CD1c-positive myeloid dendritic cell (primary cell): Measurements from ENCODE around the gene OR2T29.
A peak's percentile ranks its signal among the peaks of the same experiment; 100 is the strongest.
"Not testable (repeated sequence)": the region's sequence is repeated elsewhere in the genome, so short reads cannot be mapped to it uniquely, and the experiment has no call there.

Experiments used
- DNase-seq: peaks from one replicate; pipeline ENCODE4 v3.0.0-alpha.2; 2016; ENCODE audit errors: extremely low spot score

OR2T29 gene

GRCh38 chr1:248562672-248563071, at the start of gene OR2T29:
Gene OR2T29, minus strand, starts transcription at chr1:248562772. Its CDS starts 3,281 bp downstream, at chr1:248559491.
- not testable (repeated sequence) for DNase-seq

DNA sequence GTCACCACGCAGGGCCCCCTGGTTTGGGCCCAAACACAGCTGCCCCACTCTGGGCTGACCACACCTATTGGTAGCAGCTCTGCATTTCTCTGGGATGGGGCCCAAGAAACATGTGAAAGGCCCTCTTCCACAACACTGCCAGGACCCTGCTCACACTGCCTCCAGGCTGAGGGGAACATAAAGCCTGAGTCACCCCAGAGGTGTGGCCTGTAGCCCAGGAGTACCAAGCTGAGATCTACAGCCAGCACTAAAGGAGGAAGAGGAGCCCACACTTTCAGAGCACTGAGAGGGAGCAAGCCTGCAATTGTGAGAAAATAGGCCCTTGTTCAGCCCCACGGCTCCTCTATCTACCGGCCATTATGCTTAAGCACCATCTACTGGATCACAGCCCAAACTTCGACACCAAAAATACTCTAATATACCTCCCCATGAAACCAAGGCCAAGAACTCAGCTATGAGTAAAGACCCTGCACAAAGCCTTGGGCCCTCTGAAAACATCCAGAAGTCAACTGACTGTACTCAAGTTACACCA, 49.4 kb upstream of the OR2T29 start:
- peak; percentile 9 for DNase-seq

- DNase-seq = no peak
Measured at GRCh38 chr1:248610301-248610700, 47.7 kb upstream of the OR2T29 start.

DNA sequence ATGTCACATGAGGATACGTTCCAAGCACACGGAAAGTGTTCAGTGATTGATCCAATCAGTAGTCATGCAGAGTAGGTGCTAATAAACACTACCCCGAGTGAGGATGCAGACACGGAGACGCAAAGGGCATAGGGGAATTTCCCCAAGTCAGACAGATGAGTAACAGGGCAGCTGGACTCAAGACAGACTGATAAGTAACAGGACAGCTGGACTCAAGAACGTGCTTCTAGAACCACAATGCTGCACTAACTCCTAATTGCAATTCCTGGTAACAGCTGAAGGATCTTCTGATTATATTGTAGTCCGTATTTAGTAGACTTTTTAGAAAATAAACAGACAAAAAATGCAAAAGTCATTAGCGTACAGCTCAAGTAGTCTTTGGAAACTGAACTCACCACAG, 36.8 kb upstream of the OR2T29 start:
- no peak for DNase-seq

DNA sequence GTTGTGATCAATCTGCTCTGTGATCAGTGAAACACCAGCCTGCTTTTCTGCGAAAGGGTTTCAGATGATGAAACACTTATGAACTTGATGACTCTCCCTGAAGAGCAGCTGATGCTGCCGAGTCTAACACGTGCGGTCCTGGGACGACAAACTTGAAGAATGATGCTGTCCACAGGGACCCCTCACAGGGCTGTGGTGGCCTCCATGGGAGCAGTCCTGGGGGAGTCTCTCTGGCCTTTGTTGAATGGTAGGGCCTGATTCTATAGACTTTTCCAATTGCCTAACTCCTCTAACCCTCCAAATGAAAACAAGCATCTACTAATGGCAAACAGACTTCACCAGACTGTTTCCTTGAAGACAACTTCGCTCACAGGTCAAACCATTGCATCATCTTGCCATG, 35.0 kb upstream of the OR2T29 start, which contains the start of gene OR2T10:
TSS of gene OR2T10 (minus strand) at position 112 of the 400 bp plus-strand sequence. CDS start 3,932 bp downstream, outside the sequence.
- DNase-seq = no peak

DNA sequence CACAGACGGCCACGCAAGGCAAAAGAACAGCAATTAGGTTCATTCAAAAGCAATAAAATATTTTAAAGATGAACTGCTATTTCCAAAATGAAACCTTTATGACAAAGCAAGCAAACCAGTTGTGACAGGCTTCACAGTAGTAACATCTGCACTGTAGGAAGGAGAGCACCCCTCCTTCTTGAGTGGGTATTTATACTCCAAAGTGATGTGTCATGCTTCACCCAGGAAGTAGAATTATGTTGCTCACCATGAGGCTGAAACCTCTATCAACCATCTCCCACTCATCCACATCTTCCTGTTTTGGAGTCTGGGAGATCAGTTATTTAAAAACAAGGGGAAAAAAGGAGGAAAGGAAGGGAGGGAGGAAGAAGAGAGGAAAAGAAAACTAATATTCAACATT, 34.0 kb upstream of the OR2T29 start:
- peak; percentile 65 for DNase-seq

DNA sequence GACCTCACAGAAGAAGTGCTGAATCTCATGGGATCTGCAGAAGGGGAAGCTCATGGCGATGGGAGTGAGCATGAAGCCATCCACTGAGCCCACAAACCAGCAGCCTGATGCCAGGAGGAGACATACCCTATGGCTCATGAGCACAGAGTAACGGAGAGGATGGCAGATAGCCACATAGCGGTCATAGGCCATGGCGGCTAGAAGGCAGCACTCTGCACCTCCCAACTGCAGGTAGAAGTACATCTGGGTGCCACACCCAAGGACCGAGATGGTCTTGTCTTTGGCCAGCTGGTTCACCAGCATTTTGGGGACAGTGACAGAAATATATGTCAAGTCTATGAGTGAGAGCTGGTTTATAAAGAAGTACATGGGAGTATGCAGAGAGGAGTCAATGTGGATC, 30.7 kb upstream of the OR2T29 start:
- DNase-seq = no peak

GRCh38 chr1:248592655-248593054, 30.1 kb upstream of the OR2T29 start:
- no peak for DNase-seq

DNA sequence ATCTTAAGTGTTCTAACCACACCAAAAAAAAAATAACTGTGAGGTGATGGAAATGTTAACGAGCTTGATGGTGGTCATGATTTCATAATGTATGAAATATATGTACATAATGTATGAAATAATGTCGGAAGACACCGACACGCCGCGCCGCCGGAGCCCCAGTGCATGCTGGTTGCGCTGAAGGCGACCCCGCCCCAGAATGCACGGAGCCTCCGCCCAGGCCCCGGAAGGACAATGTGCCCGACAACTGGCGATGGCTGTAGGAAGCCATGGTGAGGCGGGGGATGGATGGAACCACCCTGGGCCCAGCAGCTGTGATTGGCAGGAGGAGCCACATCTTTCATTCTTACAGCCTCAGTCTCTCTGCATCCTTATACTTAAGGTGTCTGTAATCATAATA, 27.5 kb upstream of the OR2T29 start:
- DNase-seq = no peak

GRCh38 chr1:248589334-248589733, 26.8 kb upstream of the OR2T29 start:
- no peak for DNase-seq

- DNase-seq = no peak
Measured at GRCh38 chr1:248585266-248585665, 22.7 kb upstream of the OR2T29 start.

DNA sequence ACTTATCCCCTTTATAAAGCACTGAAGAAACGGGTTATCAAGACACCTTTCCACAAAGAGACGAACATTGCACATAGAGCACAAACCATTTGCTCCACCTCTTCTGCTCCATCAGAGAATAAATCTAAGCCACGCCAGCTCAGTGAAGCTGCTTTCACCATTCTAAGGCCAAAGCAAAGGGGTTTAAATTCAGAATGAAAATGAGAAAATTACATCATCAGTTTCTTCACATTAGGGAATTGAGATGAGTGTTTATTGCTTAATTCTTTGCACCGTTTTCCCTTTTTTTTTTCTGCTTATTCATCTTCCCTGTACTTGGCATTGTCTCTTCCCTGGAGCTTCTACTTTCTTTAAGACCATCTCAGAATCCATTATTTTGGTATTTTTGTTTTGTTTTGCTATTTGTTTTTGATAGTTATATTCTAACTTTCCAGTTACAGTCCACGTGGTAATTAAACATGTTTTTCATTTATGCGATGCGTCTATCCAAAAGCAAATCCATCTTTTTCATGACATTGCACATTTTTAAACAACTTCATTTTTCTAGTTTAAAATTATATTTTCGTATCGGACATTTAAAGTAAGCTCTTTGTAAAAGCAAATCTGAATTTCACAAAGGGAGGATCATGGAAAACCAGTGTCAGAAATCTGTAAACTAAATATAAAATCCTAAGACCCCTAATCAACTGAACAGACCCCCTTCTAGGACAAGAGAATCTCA, 13.8 kb upstream of the OR2T29 start:
- DNase-seq = peak; percentile 60

DNA sequence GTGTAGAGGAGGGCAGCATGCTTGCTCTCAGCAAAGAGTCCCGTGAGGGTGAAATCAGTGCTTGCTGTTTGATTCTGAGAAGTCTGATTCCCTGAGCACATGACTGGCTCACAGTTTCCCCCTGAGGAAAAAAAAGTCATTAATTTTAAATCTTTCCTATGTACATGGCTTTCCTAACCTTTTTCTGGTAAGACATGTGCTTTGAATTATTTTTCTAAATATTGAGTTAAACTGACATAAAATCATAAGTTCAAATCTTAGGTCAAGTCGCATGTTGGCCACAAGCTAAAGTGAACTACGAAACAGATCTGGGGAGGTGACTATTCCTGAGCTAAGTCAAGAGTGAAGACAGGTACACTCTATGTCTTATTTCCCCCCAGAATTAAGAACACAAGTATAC, 12.1 kb upstream of the OR2T29 start, which contains the start of gene OR2T34:
TSS of gene OR2T34 (minus strand) at position 101 of the 400 bp plus-strand sequence. CDS start at position 101, 0 bp downstream.
- DNase-seq = not testable (repeated sequence)

DNA sequence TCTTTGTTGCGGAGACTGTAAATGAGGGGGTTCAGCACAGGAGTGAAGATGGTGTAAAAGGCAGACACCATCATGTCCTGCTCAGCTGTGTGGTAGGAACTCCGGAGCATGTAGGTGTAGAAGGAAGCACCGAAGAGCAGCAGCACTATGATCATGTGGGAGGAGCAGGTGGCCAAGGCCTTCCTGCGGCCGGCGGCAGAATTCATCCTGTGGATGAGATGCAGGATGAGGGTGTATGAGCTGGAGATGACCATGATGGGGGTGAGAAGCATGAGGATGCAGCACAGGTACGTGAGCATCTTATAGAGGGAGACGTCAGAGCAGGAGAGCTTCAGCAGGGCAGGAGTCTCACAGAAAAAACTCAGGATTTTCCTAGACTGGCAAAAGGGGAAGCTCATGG, 11.3 kb upstream of the OR2T29 start:
- not testable (repeated sequence) for DNase-seq

GRCh38 chr1:248572049-248572448, 9.5 kb upstream of the OR2T29 start:
- not testable (repeated sequence) for DNase-seq

DNA sequence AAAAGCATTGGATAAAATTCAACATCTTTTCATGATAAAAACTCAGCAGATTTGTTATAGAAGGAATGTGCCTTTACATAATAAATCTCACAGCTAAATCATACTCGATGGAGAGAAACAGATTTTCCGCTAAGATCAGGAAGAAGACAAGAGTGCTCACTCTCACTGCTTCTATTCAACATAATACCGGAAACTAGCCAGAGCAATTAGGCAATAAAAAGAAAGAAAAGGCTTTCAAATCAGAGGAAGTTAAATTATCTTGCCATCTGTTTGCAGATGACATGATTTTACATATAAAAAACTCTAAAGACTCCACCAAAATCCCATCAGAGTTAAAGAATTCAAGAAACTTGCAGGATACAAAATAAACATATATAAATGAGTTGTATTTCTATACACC, 8.2 kb upstream of the OR2T29 start:
- peak; percentile 21 for DNase-seq

- DNase-seq = peak; percentile 79
Measured at GRCh38 chr1:248569049-248569448, 6.5 kb upstream of the OR2T29 start.

DNA sequence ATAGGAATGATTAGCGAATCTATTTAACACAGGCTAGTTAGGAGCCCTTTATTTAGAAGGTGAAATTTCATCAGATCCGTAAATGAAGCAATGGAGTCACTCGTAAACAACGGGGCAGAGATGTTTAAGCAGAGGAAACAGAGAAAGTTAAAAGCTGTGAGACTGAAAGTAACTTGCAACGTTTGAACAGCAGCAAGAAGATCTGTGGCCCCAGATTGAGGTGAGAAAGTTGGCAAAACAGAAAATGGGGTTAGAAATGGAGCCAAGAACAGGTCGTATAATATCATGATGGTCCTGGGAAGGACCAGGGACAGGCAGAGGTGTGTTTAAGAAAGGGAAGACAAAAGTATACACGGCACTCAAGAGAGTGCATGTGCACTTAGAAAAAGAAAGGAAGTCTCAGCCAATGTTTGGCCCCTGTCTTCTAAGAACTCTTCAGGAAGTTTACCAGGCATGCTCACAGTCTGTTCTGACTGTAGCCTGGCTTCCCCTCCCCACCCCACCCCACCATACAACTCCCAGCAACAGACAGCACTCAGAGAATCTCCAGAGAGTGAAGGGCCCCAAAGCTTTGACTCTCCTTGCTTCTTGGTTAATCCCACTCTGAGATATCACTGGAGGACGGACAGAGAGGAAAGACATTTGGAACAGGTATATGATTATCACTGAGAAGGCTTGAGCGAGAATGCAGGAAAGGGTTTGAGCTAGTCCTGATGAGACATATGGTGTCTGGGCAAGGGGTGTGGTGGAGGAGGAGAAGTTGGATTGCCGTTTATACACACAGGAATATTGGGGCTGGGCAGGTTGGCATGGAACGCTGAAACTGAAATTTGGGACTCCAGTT, 3.2 kb upstream of the OR2T29 start:
- not testable (repeated sequence) for DNase-seq

DNA sequence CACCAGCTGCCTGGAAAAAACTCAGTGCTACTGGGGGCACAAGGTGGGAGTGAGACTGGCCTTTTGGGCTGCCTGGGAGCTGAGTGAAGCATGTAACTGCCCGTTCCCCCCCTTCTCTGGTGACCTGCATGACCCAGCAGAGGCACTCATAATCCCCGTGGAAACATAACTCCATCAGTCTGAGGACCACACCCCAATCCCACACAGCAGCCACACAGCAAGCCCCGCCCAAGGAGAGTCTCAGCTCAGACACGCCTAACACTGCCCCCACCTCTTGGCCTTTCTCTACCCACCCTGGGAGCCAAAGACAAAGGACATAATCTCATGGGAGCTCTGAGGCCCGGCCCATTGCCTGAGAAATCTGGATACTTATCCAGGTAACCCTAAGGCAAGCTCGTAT, 11.5 kb downstream of the OR2T29 start:
- not testable (repeated sequence) for DNase-seq

DNA sequence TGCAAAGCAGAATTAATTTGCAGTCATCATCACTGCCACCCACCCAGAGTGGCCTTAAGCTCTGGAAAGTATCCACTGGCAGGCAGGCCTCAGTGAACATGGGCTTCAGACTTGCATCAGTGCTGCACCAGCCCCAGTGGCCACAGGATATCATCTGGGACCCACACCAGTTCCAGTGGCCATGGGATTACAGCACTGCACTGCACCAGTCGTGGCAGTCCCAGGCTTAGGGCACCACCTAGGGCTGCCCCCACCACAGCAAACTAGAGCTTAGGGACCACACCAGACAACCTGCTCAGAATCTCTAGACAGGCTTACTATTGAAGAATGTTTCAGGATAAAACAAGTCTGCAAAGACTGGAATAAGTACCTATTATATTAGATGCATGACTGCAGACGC, 15.2 kb downstream of the OR2T29 start:
- DNase-seq = not testable (repeated sequence)

DNA sequence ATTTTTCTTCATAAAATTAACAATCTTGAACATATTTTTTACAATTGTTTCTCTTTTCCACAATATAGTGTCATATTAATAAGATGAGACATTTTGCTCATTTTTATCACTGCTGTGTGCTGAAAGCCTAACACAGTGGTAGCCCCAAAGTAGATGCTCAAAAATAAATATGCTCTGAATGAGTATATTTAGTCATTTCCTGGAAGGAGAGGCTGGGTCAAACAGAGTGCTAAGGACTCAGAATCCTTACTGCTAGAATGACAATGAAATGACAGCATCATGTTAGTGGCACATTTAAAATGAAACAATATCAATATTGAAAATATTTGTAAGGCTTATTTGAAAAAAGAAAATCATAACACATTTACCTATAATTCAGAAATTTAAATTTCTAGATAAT, 25.1 kb downstream of the OR2T29 start:
- not testable (repeated sequence) for DNase-seq

DNA sequence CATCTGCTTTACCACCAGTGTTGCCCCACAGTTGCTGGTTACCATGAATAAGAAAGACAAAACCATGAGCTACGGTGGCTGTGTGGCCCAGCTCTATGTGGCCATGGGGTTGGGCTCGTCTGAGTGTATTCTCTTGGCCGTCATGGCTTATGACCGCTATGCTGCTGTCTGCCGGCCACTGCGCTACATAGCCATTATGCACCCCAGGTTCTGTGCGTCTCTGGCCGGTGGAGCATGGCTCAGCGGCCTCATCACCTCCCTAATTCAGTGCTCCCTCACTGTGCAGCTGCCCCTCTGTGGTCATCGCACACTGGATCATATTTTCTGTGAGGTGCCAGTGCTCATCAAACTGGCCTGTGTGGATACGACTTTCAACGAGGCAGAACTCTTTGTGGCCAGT, 40.7 kb downstream of the OR2T29 start:
- no peak for DNase-seq
